Effector memory CD8-positive, alpha-beta T cell (primary cell): Measurements from ENCODE around the gene MRPS2.

Experiments
- ATAC-seq: fragments of 150-1000 bp; cut with Tn5 transposase; replicated peaks from 2 replicates; pipeline ENCODE4 v1.10.0; 2021; ENCODE audit warnings: mild to moderate bottlenecking, moderate library complexity
- DNase-seq, 3 experiments: peaks; one replicate each; pipeline ENCODE4 v3.0.0; 2021
- H3K27ac Mint-ChIP-seq, 2 donors: one replicate each; pipeline ENCODE4 v1.8.0; 2022; ENCODE audit warnings: mild to moderate bottlenecking in 2 of 2, mixed read lengths in 2 of 2, moderate library complexity in 2 of 2
- H3K27me3 Mint-ChIP-seq, 2 donors: one replicate each; pipeline ENCODE4 v1.8.0; 2022; ENCODE audit warnings: mixed read lengths in 2 of 2
- H3K36me3 Mint-ChIP-seq: one replicate; pipeline ENCODE4 v1.8.0; 2022; ENCODE audit warnings: mild to moderate bottlenecking, moderate library complexity, mixed read lengths; ENCODE audit not compliant: insufficient read depth
- H3K4me1 Mint-ChIP-seq, 2 donors: one replicate each; pipeline ENCODE4 v1.8.0; 2022; ENCODE audit warnings: low read depth in 2 of 2, mixed read lengths in 2 of 2
- H3K4me3 Mint-ChIP-seq, 2 donors: one replicate each; pipeline ENCODE4 v1.8.0; 2022; ENCODE audit warnings: mild to moderate bottlenecking in 2 of 2, mixed read lengths in 2 of 2, moderate library complexity in 2 of 2
- H3K9me3 Mint-ChIP-seq, 2 donors: one replicate each; pipeline ENCODE4 v1.8.0; 2022; ENCODE audit warnings: mixed read lengths in 2 of 2

The MRPS2 gene

DNA sequence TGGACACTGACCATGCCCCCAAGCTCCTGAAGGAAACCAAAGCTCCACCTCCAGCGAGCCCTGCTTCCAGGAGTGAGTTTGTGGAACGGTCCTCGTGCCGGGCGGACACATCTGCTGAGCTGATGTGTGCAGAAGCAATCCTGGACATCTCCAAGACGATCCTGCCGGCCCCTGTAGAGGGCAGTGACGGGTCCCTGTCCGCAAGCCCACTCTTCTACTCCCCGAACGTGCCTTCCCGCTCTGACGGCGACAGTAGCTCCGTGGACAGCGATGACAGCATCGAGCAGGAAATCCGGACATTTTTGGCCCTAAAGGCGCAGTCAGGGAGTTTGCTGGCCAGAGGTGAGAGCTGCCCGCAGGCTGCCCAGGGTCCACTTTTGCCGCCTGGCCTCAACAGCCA, 14.7 kb upstream of the MRPS2 start:
- Mint-ChIP-seq H3K36me3 (no peaks in the 10 kb centered on the region), H3K4me3 (no peak overlapping the region), H3K9me3 (no peaks in the 10 kb centered on the region), H3K27ac (no peak overlapping the region), H3K4me1 (peaks cover 0 to 2% of the 10 kb centered on the region in 2 donors), H3K27me3 (peaks cover 16 to 52% of the 10 kb centered on the region in 2 donors)
- DNase-seq = no peak
- ATAC-seq = no peak

DNA sequence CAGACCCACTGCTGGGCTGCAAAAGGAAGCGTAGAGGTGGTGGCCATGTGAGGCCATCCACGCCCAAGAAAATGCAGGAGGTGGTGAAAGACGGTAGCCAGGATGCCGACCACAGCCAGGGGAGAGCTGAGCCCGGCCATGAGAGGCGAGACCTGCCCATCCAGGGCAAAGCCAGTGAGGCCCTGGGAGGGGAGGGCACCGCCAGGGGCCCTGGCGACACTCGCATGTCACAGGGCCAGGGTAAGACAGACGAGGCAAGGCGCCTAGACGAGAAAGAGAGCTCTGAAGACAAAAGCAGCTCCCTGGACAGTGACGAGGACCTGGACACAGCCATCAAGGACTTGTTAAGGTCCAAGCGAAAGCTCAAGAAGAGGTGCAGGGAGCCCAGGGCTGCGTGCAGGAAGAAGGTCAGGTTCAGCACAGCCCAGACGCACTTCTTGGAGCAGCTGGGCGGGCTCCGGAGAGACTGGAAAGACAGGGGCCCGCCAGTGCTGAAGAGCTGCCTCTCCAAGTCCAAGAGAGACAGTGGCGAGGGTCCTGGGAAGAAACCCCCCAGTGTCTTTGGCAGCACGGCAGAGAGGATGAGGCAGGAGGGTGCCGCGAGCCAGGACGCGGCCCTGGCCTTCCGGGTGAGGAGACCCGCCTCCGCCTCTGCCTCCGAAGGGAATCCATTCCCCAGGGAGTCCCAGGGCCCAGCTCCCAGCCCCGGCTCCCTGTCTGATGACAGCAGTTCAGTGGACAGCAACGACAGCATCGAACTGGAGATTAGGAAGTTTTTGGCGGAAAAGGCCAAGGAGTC, 14.0 kb upstream of the MRPS2 start:
- Mint-ChIP-seq H3K27me3 (peaks cover 16 to 57% of the 10 kb centered on the region in 2 donors), H3K36me3 (no peaks in the 10 kb centered on the region), H3K27ac (no peak overlapping the region), H3K4me3 (no peak overlapping the region), H3K9me3 (no peaks in the 10 kb centered on the region), H3K4me1 (peaks cover 0 to 2% of the 10 kb centered on the region in 2 donors)
- ATAC-seq (no peak), DNase-seq (no peak)

DNA sequence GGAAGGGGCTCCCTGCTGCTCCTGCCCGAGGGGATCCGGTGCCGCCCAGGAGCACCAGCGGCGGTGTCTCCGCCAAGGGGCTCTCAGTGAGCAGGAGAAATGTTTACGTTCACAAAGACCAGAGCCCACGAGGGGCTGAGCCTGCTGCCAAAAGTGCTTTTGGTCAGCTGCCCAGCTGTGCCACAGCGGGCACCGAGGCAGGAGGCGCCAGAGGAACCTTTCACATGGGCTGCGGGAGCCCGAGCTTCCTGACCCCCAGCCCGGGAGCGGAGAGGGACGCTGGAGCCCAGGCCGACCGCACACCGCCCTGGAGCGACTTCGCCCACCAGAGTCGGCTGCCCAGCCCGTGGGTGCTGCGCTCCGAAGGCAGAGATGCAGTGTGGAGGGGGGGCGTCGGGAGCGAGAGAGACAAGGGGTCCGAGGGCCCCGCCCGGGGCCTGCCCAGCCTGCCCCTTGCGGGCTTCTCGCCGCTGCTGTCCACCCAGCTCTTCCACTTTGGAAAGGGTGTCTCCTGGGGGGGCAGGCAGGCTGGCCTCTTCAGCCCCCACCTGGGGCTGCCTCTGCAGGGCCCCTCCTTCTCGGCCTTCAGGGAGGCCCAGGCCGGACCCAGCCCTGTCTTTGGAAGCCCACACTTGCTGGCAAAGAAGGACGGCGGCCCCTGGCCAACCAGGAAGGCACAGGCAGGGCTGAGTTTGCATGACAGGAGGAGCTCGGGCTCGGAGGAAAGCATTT, 13.0 kb upstream of the MRPS2 start:
- Mint-ChIP-seq H3K36me3 (no peaks in the 10 kb centered on the region), H3K4me3 (no peak overlapping the region), H3K9me3 (no peaks in the 10 kb centered on the region), H3K27ac (no peak overlapping the region), H3K27me3 (peaks cover 10 to 47% of the 10 kb centered on the region in 2 donors), H3K4me1 (peaks cover 0 to 2% of the 10 kb centered on the region in 2 donors)
- ATAC-seq (no peak), DNase-seq (no peak)

DNA sequence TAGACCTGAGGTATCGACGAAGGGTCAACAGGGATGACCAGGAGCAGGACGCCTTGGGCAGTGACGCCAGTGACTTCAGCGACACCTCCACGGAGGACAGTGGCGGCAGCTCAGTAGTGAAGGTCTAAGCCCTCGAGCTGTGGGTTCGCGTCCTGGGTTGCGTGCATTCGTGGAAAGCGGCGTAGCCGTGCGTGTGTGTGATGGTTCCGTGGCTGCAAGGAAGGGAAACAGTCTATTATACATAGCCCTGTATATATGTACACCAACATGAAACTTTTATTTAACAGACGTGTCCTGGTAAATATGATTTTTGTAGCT, 12.5 kb upstream of the MRPS2 start:
- Mint-ChIP-seq H3K27me3 (peaks cover 9 to 50% of the 10 kb centered on the region in 2 donors), H3K27ac (no peak overlapping the region)
- ATAC-seq = no peak

DNA sequence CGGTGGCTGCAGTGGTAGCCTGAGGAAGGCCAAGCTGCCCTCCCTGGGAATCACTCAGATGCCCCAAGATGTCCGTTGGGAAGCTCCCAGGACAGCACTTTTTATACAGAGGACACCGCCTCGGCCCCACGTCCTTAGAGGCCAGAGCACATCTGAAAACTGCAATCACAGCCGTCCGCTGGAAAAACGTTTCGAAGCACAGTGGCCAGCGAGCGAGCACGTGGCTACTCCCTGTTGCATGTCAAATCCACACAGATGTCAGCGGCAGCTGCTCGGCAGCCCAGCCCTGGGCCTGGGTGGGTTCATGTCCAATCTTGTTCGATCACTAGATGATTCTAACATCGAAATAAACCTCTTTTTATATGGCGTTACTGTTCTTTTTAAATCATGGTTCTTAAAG, 12.0 kb upstream of the MRPS2 start:
- no peaks in the 10 kb centered on the region for H3K9me3 Mint-ChIP-seq
- no peak overlapping the region for H3K27ac Mint-ChIP-seq
- H3K27me3 Mint-ChIP-seq = peaks cover 9 to 50% of the 10 kb centered on the region in 2 donors
- ATAC-seq (no peak), DNase-seq (no peak)
- H3K4me1 Mint-ChIP-seq = peaks cover 0 to 2% of the 10 kb centered on the region in 2 donors
- no peak overlapping the region for H3K4me3 Mint-ChIP-seq
- no peaks in the 10 kb centered on the region for H3K36me3 Mint-ChIP-seq

More for the DNA sequence above, 12.5 kb upstream of the MRPS2 start:
- H3K4me1 Mint-ChIP-seq = peaks cover 0 to 2% of the 10 kb centered on the region in 2 donors
- H3K36me3 Mint-ChIP-seq = no peaks in the 10 kb centered on the region
- no peak overlapping the region for H3K4me3 Mint-ChIP-seq
- no peak for DNase-seq
- H3K9me3 Mint-ChIP-seq = no peaks in the 10 kb centered on the region

DNA sequence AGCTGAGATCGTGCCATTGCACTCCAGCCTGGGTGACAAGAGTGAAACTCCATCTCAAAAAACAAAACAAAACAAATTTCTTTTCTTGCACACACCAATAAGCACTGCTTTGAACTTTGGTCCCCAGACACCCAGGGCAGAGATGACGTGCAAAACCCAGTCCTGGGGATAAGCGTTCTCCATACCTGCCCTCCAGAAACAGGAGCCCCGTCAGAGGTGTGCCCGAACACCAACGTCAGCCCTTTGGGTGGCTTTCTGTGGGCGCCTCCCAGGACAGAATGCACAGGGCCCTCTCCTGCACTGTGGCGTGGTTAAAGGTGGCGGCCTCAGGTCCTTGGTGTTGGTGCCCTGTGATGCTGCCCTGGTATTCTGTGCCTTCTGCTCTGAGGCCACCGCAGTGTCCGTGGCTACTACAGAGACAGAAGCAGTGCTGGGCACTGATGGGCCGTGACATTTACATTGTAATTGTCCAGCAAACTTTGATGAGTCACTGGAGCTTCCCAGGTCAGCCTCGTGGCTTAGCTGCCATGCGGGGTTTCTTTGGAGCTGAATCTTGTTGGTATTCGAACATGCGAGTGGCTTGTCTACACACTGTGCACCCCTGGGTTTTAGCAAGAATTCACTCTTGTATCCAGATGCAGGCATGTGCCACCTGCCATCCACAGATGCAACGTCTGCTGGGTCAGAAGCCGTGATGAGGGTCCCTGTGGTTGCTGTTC, 11.1 kb upstream of the MRPS2 start:
- H3K27me3 Mint-ChIP-seq = peaks cover 9 to 41% of the 10 kb centered on the region in 2 donors

DNA sequence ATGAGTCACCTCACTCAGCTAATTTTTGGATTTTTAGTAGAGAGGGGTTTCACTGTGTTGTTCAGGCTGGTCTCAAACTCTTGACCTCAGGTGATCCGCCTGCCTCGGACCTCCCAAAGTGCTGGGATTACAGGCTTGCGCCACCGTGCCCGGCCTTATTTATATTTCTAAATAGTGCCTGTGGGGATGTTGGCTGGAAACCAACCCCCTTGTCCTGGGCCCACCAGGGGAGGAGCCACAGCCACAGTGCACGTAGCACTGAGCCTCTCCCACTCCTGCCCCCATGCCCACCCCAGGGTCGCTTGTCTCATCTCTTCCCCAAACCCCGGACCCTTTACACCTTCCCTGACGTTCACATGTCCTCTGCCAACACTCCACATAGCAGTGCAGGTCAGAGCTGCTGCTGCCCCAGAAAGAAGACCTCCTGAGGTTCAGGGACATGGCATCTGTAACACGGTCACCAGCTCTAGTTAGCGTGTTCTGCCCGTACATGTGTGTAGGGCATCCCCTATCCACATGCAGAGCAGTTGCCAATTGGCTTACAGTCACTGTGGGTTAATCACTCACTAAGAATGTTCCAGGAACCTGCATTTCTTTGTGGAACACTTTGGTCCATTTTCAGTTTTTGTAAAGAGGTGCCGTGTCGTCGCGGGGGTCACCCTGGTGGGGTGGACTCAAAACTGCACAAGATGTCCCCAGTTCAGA, 10.2 kb upstream of the MRPS2 start:
- ATAC-seq = no peak
- H3K9me3 Mint-ChIP-seq = no peaks in the 10 kb centered on the region

More for the DNA sequence above, 11.1 kb upstream of the MRPS2 start:
- no peaks in the 10 kb centered on the region for H3K9me3 Mint-ChIP-seq
- DNase-seq (no peak), ATAC-seq (no peak)
- H3K36me3 Mint-ChIP-seq = no peaks in the 10 kb centered on the region
- H3K4me3 Mint-ChIP-seq = no peak overlapping the region
- H3K4me1 Mint-ChIP-seq = peaks cover 0 to 2% of the 10 kb centered on the region in 2 donors
- no peak overlapping the region for H3K27ac Mint-ChIP-seq

DNA sequence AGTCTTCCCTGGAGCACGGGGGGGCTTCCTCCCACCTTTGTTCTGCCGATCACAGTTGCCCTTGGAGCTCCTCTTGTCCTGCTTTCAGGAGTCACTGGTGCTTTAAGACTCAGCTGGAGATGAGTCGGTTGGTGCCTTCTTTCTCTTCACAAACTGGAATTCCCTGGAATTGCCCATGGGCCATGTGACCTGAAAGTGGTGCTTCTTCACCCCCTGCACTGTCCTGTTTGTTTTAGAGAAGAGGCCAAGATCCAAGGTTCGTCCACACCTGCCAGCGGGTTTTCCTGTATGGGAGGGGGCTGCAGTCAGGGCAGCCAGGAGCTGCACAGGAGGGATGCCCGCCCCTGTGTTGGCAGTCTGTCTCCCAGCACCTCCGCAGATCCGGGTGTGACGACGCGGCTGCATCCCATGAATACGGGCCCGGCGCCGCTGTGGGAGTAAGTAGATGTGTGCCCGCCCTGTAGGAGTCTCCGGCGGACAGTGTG, 9.5 kb upstream of the MRPS2 start:
- H3K9me3 Mint-ChIP-seq = no peaks in the 10 kb centered on the region
- H3K4me3 Mint-ChIP-seq = no peak overlapping the region
- ATAC-seq = no peak

More for the DNA sequence above, 10.2 kb upstream of the MRPS2 start:
- Mint-ChIP-seq H3K4me3 (no peak overlapping the region), H3K27me3 (peaks cover 9 to 40% of the 10 kb centered on the region in 2 donors), H3K4me1 (peaks cover 0 to under 1% of the 10 kb centered on the region in 2 donors), H3K27ac (no peak overlapping the region), H3K36me3 (peaks cover 4% of the 10 kb centered on the region)
- no peak for DNase-seq

DNA sequence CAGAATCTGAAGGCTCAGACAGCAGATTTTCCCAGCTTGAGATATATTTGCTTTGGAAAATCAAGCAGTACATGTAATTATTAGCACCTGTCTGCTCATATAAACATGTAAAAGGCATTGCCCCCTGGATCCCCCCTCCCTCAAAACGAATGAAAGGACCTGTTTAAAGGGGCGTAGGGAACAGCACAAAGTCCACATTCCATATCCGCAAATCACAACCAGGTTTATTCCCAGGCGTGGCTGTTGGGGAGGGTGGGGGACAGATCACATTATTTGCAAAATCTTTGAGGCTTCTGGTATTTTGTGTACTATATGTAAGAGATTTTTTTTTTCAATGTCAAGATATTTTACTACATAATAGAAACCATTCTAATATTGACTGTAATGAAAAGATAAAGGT, 8.7 kb upstream of the MRPS2 start:
- DNase-seq = no peak
- no peak overlapping the region for H3K4me3 Mint-ChIP-seq
- peaks cover 4% of the 10 kb centered on the region for H3K36me3 Mint-ChIP-seq
- no peaks in the 10 kb centered on the region for H3K9me3 Mint-ChIP-seq
- H3K27ac Mint-ChIP-seq = no peak overlapping the region
- H3K4me1 Mint-ChIP-seq = no peaks in the 10 kb centered on the region
- ATAC-seq = no peak
- peaks cover 7 to 28% of the 10 kb centered on the region in 2 donors for H3K27me3 Mint-ChIP-seq

More for the DNA sequence above, 9.5 kb upstream of the MRPS2 start:
- peaks cover 7 to 36% of the 10 kb centered on the region in 2 donors for H3K27me3 Mint-ChIP-seq
- peaks cover 4% of the 10 kb centered on the region for H3K36me3 Mint-ChIP-seq
- H3K27ac Mint-ChIP-seq = no peak overlapping the region
- no peak for DNase-seq
- H3K4me1 Mint-ChIP-seq = no peaks in the 10 kb centered on the region

DNA sequence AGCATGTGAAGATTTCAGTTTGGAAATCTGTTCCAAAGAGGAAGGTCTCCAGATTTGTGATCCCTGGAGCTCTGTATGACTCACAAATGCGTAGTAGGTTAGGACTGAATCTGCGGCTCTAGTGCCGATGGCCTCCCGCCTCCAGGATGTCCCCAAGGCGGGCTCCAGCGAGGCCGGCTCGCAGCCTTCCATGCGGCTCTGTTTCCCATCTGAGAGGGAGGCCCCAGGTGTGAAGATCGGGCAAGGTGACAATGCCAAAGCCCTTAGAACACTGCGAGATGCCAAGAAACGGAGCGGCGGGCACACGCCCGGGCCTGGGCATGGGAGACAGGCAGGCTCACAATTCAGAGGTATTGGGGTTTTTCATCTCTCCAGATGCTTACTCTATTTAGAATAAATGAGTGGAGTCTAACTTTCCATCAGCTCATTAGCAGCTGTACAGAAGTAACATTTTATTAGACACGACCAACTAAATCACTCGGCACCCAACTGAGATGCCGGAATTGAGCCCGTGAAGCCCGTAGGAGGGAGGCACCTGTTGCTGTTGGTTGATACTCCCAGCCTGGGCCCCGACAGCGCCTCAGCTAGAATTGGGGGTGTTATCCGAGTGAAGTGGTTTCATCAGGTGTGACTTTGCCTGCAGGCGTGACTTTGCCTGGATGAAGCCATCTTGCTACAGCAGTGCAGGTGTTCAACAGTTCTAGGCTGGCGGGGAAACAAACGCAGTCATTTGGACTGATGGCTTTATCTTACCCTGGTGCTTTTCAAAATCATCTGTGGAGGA, 7.4 kb upstream of the MRPS2 start:
- ATAC-seq (no peak), DNase-seq (no peak)
- no peaks in the 10 kb centered on the region for H3K4me1 Mint-ChIP-seq
- H3K36me3 Mint-ChIP-seq = peaks cover 4% of the 10 kb centered on the region
- H3K4me3 Mint-ChIP-seq = no peak overlapping the region
- H3K27ac Mint-ChIP-seq = no peak overlapping the region
- peaks cover 11 to 33% of the 10 kb centered on the region in 2 donors for H3K27me3 Mint-ChIP-seq
- H3K9me3 Mint-ChIP-seq = no peaks in the 10 kb centered on the region

DNA sequence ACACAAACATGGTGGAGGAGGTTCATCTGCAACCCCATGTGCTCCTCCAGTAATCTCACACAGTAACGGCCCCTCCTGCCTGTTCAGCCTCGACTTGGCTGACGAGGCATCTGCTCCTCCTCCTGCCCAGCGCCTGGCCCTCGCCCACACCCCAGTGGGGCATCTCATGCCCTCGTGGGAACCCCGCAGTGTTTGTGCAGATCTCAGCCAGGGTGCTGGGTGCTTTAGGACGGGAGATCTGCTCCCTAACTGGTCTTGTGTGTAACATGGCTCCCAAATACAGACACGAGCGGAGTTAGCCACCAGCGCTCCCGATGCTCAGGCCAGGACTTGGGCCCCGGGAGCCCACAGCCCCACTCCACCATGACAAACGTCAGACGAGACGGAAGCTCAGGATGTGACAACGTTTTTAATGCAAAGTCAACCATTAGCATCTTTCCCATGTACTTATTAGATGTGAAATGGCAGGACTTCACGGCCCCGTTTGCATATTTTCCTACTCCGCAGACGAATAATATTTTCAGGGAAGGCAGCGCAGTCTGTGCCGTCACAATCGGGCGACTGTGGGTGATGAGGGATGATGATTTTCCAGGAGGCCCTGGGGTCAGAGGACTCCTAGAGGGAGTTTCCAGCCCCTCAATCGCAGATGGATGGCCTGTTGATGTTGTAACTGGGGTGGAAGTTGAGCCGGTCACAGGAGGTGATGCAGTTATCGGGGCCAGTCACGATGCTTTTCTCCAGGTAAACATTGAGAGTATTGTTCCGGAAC, 5.5 kb upstream of the MRPS2 start:
- Mint-ChIP-seq H3K27ac (no peak overlapping the region), H3K9me3 (no peaks in the 10 kb centered on the region), H3K4me3 (no peak overlapping the region), H3K27me3 (peaks cover 11 to 38% of the 10 kb centered on the region in 2 donors), H3K36me3 (peaks cover 8% of the 10 kb centered on the region), H3K4me1 (peaks cover 6 to 7% of the 10 kb centered on the region in 2 donors)
- DNase-seq = no peak
- no peak for ATAC-seq
